Urothelium cell line (cell line): ENCODE data around the gene ZSCAN16.

Source experiments
- DNase-seq: peaks from one replicate; pipeline ENCODE4 v3.0.0; 2011; ENCODE audit warnings: low spot score, mixed read lengths
- FAIRE-seq: peaks from 2 replicates; lab custom pipeline; 2011; peaks lifted over from hg19 to GRCh38; lab: Jason Lieb, UNC

ZSCAN16 gene

GRCh38 chr6:28167068-28167467 is 42.7 kb downstream of the ZSCAN16 start:
- FAIRE-seq, result no peak
- DNase-seq, result no peak

- no peak for FAIRE-seq
- no peak for DNase-seq
Measured at GRCh38 chr6:28167926-28168325, 43.5 kb downstream of the ZSCAN16 start.

- no peak for FAIRE-seq
- no peak for DNase-seq
Measured at GRCh38 chr6:28171271-28171670, 46.9 kb downstream of the ZSCAN16 start.

- FAIRE-seq (no peak), DNase-seq (no peak)
Measured at GRCh38 chr6:28172006-28172405, 47.6 kb downstream of the ZSCAN16 start.

GRCh38 chr6:28176373-28176772 is 52.0 kb downstream of the ZSCAN16 start:
- FAIRE-seq (no peak), DNase-seq (no peak)
